Measurements from ENCODE around the gene BTBD16.
A peak's percentile ranks its signal among the peaks of the same experiment; 100 is the strongest.

The BTBD16 gene

DNA sequence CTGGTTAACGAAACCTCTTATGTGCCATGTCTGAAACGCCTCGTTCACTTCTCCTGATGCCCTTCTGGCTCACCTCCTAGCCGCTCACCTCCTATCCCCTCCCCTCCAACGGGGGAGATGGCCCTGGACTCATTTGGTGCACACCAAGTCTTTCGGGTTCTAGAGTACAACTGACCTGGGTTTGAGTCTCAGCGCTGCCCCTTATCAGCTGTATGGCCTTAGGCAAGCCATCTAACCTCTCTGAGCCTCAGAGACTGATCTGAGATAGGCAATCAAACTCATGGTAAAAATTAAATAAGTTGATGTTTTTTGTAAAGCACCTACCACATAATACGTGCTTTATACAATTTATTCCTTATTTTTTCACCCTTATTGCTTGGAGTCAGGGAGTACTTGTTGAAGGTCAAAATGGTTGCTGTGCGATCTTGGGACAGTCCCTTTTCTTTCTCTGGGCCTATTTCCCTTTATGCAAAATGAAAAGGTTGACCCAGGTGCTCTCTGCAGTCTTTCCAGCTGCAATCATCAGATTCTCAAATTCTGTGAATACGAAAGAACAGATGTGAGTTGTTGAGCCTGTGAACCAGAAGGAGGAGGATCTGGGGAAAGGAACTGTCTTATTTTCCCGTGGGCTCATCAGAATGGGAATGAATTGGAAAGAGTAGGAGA, 72.2 kb downstream of the BTBD16 start:
- DNase-seq (ENCODE audit: low spot score), result no peak

DNA sequence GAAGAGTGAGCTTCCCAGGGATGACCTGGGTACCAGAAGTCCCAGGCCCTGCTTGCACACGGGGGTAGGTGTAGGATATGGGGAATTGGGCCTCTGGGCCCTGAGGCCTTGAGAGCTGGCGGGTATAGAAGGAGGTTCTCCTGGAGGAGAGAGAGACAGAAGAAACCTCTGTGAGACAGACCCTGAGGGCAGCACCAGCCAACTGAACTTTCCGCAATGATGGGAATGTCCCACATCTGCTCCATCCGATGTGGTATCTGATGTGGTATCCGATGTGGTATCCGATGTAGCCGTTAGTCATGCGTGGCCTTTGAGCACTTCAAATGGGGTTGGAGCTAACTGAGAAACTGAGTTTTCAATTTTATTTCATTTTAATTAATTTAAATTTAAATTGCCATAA, 72.8 kb downstream of the BTBD16 start:
- DNase-seq (ENCODE audit: low spot score), result no peak

DNA sequence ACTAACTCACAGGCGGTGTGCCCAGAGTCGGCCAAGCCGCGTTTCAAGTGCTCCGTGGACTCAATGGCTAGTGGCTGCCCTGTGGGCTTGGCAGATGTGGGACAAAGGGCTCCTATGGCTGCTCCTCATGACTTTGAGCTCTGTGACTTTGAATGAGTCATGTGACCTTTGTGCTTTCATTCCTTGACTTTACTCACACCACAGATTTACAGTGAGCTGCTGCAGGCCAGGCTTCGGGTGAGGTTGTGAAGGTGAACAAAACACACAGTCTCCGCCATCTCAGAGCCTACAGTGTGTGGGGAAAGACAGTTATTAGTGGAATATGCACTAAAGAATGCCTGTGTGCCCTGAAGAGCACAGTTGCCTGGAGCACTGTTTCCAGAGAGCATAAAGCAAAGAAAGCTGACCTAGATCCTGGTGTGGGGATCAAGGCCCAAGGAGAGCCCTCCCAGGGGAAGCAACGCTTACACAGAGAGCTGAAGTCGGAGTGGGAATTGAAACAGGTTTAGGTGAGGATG, 73.7 kb downstream of the BTBD16 start:
- peak; percentile 86 for DNase-seq (ENCODE audit: low spot score)

DNA sequence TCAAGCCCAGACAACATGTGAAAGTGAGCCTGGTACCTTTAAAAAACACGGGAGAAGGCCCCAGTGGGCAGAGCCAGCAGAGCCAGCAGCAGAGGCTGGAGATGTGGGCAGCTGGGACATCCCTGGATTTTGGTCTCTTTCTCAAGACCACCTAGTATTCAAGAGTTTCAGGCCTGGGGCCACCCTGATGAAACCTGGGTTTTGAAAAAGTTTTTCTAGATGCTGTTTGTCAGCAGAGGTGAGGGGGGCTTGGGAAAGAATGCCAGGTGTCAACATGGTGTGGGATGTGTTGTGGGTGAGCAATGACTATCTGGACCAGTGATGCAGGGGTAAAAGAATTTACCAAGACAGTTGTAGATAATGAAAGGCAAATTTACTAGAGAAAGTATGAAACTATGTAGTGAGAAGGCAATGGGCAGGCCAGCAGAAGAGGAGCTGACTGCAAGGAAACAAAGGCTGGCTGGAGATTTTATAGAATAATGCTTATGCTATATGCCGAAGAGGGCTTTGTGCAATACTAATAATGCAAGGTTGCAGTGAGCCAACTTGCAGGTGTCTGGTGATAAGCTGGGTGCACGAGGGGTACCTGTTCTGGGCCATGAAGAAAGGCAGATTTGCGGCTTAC, 75.3 kb downstream of the BTBD16 start:
- no peak for DNase-seq (ENCODE audit: low spot score)

DNA sequence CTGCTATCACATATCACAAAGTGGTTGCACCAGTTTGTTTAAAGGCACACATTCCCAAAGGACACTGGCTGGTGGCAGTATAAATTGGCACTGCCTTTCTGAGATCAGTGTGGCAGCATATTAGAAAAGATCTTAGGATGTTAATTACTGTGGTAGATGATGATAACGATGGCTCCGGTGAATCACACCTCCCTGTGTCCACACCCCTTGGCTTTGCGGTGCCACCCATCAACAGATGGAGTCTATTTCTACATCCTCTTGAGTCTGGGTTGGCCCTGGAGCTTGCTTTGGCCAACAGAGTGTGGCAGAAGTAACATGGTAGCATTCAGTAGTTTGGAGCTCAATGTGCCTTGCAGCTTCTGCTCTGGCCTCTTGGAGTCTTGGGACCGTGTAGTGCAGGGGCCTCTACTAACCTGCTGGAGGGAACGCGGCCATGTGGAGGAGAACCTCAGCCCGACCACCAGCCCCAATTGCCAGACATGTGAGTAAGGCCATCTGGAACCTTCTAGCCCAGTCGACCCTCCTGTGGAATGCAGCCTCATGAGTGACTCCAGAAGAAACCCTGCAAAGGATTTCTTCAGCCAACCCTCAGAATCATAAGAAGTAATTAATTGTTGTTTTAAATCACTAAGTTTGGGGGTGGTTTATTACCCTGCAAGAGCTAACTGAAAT, 76.2 kb downstream of the BTBD16 start:
- no peak for DNase-seq (ENCODE audit: low spot score)

DNA sequence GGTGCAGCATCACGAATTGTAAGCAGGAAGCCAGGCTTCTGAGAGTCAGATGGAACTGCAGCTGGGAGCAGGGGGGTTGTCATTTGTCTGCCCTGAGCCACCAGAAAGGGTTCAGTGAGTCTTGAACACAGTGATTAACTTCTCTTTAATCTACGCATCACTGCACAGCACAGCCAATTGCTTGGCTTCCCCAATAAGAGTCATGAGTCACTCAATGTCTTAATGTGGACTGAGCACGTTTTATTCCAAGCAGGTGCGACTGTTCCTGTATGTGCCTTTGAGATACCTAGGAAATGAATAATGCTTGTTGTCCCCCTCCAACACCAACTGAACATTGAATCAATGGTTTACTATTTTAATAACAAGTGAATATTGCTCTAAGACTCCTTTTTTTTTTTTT, 77.4 kb downstream of the BTBD16 start:
- no peak for DNase-seq (ENCODE audit: low spot score)

DNA sequence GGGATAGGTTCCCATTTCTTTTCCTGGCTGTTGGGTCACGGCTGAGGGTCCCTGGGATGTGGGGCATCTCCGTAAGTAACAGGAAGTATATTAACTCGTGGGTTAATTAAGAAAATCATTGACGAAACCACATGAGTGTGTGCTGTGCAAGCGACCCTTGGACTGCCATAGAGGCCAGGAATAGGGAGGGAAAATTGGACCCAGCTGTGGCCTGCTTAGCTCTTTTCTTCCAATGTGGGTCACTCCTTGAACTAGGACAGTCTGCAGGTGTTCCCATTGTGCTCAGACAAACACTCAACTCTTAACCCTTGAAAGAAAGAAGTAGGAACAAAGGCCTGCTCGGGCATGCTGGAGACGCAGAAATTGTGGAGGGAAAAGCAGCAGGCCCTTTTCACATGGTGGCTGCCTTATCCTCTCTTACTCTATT, 77.9 kb downstream of the BTBD16 start:
- no peak for DNase-seq (ENCODE audit: low spot score)

DNA sequence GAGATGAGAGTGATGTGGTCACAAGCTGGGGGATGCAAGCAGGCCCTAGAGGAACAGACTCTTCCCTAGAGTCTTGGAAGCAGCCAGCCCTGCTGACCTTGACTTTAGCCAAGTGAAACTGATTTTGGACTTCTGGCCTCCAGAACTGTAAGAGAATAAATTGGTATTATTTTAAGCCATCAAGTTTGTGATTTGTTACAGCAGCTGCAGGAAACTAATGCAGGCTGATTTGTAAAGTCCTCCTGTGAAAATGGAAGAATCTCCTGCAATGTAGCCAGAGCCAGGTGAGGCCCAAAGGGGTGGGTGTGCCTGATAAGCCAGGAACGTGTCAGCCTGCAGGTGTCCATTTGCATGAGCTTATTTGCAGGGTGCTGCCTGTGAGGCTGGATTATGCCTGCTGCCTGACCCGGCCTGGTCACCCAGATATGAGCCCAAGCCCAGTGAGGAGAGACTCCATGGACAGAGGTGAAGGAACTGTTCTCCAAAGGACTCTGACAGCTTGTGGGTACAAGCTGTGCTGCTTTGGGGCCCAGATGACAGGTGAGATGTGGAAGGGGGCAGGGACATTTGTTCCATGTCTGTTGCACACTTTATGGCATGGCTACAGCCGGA, 78.8 kb downstream of the BTBD16 start:
- DNase-seq (ENCODE audit: low spot score), result no peak

DNA sequence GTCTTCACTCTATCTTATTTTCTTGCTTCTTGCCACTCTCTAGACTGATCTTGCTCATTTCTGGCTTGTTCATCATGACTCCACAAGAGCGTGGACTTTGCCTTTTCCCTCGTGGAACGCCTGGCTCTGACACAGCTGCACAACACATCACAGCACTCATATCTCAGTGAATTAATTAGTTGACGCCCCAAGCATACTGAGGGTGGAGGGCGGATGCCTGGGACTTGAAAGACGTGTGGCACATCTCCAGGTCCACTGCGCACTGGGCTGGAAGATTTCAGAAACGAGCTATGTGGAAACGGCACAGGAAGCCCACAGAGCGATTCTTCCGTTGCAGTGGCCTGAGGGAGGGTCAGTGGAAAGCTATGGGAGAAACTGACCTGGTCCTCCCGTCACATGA, 79.8 kb downstream of the BTBD16 start:
- DNase-seq (ENCODE audit: low spot score), result no peak

DNA sequence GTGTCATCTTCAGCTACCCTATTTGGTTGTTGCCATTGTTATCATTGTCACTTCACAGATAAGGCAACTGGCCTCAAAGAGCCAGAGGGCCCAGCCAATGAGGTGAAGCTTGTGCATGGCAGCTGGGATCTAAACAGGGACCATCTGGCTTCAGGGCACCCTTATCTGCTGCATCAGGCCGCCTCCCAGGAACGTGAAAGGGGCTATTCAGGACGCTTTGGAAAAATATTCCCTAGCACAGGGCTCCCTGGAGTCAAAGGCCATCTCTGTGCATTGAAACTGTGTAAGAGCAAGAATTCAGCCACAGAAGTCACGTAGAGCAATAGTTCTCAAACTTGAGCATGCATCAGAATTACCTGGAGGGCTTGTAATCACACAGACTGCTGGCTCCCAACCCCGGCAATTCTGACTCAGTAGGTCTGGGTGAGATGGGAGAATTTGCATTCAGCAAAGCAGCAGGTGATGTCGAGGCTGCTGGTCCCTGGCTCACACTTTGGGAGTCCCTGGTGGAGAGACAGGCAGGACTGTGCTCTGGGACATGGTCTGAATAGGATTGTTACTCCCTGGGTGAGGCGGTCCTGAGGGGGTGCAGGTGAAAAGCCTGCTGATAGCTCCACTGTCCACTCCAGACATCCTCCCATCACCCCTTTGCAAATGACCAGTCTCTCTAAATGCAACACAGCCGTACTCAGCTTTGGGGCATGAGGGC, 81.9 kb downstream of the BTBD16 start:
- no peak for DNase-seq (ENCODE audit: low spot score)

DNA sequence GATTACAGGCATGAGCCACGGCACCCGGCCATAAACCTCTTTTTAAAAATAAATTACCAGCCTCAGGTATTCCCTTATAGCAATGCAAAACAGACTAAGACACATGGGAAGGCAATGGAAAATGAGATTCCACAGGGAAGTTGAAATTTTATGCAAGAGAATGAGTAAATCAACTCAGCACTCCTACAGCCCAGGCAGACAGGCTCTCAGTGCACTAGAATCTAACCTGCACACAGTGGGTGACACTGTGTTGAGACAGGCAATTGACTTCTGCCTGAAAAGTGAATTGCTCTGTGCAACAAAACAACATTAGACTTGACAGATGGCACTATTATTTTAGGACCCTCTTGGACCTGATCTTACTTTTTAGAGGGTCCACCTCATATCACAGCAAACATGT, 83.3 kb downstream of the BTBD16 start:
- DNase-seq (ENCODE audit: low spot score), result no peak

DNA sequence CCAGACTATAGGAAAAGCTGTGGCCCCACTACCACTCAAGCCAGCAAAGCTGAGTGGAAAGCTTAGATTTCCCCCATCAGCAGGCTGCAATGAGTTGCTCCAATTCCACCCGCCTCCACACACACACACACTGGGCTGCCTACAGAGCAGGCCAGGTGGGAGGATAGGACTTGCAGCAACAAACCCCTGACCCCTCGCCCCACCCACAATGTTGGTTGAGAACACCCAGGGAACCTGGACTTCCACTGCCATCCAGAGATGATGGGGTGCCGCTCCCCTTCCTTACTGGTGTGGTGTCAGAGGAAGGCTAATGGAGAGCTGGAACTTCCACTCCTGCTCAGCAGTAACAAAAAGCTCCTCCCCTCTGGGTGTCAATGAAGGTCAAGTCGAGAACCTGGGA, 86.6 kb downstream of the BTBD16 start:
- no peak for DNase-seq (ENCODE audit: low spot score)

DNA sequence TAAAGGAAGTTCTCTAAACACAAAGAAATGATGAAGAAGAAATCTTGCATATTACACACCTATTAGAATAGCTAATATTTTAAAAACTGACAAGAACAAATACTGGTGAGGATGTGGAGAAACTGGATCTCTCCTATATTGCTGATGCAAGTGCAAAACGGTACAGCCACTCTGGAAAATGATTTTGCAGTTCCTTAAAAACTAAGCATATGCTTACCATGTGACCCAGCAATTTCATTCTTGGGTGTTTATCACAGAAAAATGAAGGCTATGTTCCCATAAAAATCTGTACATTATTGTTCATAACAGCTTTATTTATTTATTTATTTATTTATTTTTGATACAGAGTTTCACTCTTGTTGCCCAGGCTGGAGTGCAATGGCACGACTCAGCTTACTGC, 88.5 kb downstream of the BTBD16 start:
- no peak for DNase-seq (ENCODE audit: low spot score)

DNA sequence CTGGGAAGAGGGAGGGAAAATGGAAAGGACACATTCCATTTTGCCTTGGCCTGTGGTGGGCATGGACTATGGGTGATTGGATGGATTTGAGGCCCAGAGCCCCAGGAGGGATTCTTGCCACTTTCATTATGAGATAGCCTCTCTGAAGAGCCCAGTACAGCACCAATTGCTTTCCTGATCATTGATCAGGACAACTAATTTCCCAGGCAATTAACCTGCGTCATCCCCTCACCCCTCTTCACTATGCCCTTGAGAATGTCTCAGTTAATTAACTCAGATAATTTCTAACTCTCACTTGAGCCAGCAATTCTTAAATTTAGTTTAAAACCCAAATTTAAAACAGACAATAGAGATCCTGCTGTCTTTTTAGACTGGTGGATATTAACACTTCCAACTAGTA, 90.0 kb downstream of the BTBD16 start:
- no peak for DNase-seq (ENCODE audit: low spot score)

DNA sequence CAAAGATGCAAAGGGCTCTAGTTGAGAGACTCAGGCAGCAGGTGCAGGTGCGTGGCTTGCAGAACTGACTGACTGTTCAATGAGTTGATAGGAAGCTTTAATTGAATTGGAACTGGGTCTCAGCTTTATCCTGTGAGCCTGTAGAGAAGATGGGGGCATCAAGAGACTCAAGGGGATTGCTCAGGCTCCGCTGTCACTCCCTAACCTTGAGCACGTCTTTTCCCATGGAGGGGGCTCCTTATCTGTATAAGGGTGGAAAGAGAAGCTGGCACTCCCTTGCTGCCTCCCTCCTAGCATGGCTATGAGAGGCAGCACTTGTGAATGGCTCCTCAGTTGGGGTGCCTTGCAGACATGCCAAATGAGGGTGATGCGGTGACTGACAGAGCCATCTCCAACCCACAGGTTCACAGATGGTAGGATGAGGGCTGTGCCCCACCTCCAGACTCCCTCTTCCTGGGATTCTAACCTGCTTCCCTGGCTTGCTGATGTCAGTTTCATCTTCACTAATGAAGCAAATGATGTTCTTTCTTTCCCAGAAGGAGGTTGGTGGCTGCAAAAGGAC, 91.0 kb downstream of the BTBD16 start:
- no peak for DNase-seq (ENCODE audit: low spot score)

DNA sequence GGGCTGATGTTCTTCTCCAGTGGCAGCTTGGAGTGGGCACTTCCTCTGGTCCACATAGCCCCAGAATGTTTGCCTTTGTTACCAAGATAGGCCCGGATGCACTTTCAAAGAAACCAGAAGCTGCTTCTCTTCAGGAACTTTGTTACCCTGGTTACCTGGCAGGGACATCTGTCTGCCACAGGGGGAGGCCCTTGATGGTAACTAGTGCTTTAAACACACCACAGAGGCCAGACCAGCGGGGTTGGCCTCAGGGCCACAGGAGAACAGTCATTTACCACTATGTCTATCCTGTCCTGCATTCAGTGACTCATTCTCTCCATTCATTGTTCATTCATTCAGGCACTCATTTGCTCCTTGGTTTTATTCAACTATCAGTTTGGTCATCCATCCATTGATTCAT, 91.5 kb downstream of the BTBD16 start:
- DNase-seq (ENCODE audit: low spot score), result no peak

DNA sequence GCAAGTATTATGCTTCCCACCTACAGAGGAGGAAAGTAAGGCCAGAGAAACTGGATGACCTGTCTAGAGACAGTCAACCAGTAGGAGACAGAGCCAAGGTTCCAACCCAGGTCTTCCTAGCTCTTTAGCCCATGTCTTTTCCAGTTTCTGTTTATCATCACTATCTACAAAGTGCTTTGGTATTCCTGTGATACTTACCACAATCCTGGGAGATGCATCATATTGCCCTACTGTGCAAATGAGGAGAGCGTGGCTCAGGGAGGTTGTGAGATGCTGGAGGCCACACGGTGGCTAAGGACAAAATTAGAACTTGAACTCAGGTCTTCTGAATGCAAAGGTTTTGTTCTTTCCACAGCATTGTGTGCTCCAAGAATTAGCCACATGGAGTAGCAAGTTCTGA, 92.2 kb downstream of the BTBD16 start:
- no peak for DNase-seq (ENCODE audit: low spot score)

DNA sequence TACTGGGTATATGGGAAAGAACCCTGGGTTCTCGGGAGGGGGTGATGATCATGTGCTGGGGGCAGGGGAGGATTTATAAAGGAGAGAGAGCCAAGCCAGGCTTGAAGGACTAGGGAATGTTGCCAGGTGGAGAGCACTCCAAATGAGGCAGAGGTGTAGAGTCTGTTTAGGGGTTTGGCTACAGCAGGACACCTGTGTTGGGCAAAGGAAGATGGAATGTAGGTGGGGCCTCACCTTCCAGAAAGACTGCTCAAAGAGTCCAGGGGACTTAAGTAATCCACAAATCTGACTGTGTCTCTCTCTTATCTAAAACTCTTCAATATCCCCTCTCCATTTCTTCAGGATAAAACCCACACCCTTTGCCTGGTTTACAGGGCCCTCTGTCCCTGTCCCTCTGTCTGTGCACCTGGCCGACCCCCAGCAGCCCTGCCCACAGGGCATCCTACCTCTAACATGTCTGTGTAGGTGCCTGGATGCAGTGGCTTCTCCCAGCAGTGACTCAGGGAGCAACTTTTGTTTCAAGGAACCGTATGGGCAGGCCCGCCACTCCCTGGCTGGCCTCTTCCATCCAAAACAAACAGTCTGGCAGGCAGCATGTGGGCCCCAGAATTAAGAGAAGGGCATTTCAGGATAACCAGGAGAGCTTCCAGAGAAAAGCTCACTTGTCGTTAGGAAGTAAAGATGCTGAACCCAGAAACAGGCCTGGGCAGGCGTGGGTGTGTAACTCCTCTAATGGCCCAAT, 92.8 kb downstream of the BTBD16 start:
- DNase-seq (ENCODE audit: low spot score), result no peak

DNA sequence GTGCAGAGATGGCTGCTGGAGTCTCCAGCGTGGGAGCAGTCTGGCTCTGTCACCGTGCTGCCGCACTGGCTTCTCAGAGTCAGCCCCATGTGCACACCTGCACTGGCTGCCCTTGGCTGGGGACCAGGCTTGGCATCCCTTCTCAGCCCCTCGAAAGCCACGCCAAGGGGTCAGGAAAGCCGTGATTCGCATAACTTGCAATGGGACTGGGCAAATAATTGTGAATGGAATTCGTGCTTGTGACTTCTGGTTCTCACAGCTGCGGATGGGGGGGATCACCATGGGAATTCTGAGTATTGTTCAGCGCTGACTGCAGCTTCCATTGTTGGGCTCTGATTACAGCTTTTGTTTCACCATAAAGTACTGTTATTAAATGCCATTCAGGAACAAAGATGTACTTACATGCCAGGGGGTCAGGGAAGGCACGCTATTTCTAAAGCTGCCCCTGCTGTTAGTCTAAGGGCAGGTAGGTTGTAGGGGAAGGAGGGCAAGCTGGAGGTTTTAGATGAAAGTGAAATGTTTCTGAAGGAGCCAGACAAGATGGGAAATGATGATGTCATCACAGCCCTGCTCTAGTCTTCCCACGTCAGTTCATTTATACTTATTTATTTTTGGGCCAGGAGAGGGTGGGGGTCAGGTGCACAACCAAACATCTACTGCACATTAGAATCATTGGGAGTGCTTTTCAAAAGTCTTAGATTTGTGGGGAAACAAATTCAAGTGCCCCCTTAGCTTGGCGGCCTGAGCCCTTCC, 97.6 kb downstream of the BTBD16 start:
- no peak for DNase-seq (ENCODE audit: low spot score)

DNA sequence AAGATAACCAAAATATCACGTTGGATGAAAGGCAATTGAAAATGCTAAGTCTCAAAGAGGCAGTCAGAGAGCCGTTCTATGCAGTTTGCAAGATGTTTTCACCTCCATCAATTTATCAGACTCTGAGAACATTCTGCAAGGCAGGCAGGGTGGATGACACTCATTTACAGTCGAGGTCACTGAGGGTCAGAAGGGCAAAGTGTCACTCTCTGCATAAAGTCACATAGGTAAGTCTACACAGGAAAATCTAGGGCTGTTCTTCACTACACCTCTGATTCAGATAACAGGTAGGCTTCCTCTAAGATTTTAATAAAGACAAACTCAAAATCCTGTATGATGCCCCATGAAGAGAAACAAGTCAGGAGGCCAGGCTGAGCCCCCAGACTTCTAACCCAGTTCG, 102.0 kb downstream of the BTBD16 start:
- no peak for DNase-seq (ENCODE audit: low spot score)

DNA sequence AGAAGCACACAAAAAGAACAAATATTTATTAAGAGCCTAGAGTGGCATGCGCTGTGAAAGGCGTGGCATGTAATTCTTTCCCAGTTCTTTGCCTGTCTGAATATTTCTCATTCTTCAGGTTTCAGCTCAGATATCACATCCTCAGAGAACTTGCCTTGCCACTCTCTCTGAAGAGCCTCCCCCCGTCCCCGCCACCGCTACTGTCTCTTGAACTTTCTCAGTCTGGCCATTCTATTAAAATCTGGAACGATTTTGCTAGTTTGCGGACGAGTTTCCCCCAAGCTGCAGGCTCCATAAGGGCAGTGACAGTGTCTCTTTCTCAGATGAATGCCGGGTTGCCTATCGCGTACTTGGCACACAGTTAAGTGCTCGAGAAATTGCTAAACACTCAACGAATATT, 102.6 kb downstream of the BTBD16 start:
- no peak for DNase-seq (ENCODE audit: low spot score)

All from LoVo (cell line).